Peyer's patch (tissue), 4 donors: ENCODE results near the gene SMIM45.

Experiments
- CTCF ChIP-seq, 6 experiments: fragments of 450-650 bp in 4 of 6; fragments of 200-600 bp in 2 of 6; sonication (generic) in 1 of 6; IDR thresholded peaks; one replicate each; pipeline ENCODE4 v1.5.1; 2017 to 2019; ENCODE audit warnings: antibody characterized with exemption in 6 of 6, mild to moderate bottlenecking in 3 of 6, moderate library complexity in 1 of 6
- POLR2A ChIP-seq, 2 donors: fragments of 450-650 bp; IDR thresholded peaks; one replicate each; pipeline ENCODE4 v1.5.1; 2017; ENCODE audit warnings: antibody characterized with exemption in 2 of 2, mild to moderate bottlenecking in 2 of 2, moderate library complexity in 2 of 2

GRCh38 chr22:41915035-41915785 lies 36.7 kb upstream of the SMIM45 start, which contains the start of gene SHISA8:
- no peak for TF ChIP-seq CTCF (IDR thresholded peaks at IDR 0.05)
- TF ChIP-seq POLR2A (IDR thresholded peaks at IDR 0.05): no peak
